Testis (tissue), 3 donors: ENCODE data around the gene SPTSSA. TPM values are rescaled to one million over a fixed set of nuclear protein-coding genes. Genes with fewer than 3 reads are reported as not detected.
A peak's percentile ranks its signal among the peaks of the same experiment; 100 is the strongest.
"Not testable (repeated sequence)": the region's sequence is repeated elsewhere in the genome, so short reads cannot be mapped to it uniquely, and the experiment has no call there.

Experiments used
- DNase-seq: peaks from one replicate; pipeline ENCODE4 v3.0.0-alpha.2; 2019
- H3K27ac ChIP-seq, 2 donors: fragments of 200-600 bp; sonication (generic); one replicate each; pipeline ENCODE4 v1.5.1; 2019
- H3K27me3 ChIP-seq: fragments of 200-600 bp; sonication (generic); one replicate; pipeline ENCODE4 v1.5.1; 2019
- H3K36me3 ChIP-seq: fragments of 200-600 bp; sonication (generic); one replicate; pipeline ENCODE4 v1.5.1; 2017; ENCODE audit warnings: low read depth; ENCODE audit errors: missing control alignments
- H3K4me1 ChIP-seq: fragments of 200-600 bp; sonication (generic); one replicate; pipeline ENCODE4 v1.5.1; 2019
- H3K4me3 ChIP-seq, 2 donors: fragments of 200-600 bp; sonication (generic); one replicate each; pipeline ENCODE4 v1.5.1; 2017 to 2019
- H3K9me3 ChIP-seq: fragments of 200-600 bp; sonication (generic); one replicate; pipeline ENCODE4 v1.5.1; 2017
- CTCF ChIP-seq, 3 experiments: fragments of 450-650 bp in 2 of 3; fragments of 200-600 bp in 1 of 3; sonication (generic) in 1 of 3; IDR thresholded peaks; one replicate each; pipeline ENCODE4 v1.5.1; 2016 to 2019; ENCODE audit warnings: antibody characterized with exemption in 3 of 3, mild to moderate bottlenecking in 2 of 3, moderate library complexity in 1 of 3
- POLR2A ChIP-seq: fragments of 450-650 bp; IDR thresholded peaks from one replicate; pipeline ENCODE4 v1.6.1; 2017; ENCODE audit warnings: antibody characterized with exemption, mild to moderate bottlenecking, moderate library complexity
- WGBS, 2 donors: methylation state at CpG; one replicate each; pipeline ENCODE4 v1.1.5; 2018; 5-methylcytosine and 5-hydroxymethylcytosine counted together
- intact Hi-C: fragments of 100-400 bp; cut with DNase I; formaldehyde crosslinking; loops from one replicate; pipeline ENCODE4 v1.15.1; 2023; ENCODE audit warnings: low total_unique reads
- polyA plus RNA-seq: library from polyadenylated mRNA; stranded (reverse); fragments of 350-450 nt; fragmentation: Illumina TruSeq; extraction: RNeasy Lipid Tissue Mini Kit (QIAGEN cat#74804); gene quantifications from one replicate; pipeline ENCODE4 v1.2.3, GENCODE V29; 2014; ENCODE audit warnings: low read depth, low replicate concordance; ENCODE audit not compliant: insufficient read depth
- total RNA-seq, 2 donors: library from RNA; depleted of rRNA; stranded (reverse); fragments of >200 nt; gene quantifications; one replicate each; pipeline ENCODE4 v1.2.3, GENCODE V29; 2016

The SPTSSA gene
- total and polyA plus RNA-seq, 3 donors from 2014 or later: 9.2 to 14.4 (median 10.4) TPM

DNA sequence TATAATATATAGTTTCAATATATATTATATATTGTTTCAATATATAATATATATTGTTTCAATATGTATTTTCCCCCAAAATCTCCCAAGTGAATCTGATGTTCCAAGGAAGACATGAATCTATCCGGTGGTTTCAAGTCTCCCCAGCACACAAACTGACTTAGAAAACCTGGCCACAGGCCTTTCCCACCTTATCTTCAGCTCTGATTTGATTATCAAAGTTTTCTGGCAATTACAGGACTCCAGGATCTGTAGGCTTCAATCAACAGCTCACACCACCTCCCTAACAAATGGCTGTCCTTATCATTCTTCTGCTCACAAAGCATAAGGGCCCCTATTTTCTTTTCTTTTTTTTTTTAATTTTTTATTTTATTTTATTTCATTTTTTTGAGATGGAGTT is 22.7 kb upstream of the SPTSSA start:
- H3K4me3 ChIP-seq: no peak overlapping the region
- no peak for DNase-seq
- intact Hi-C loops: no loop called here
- TF ChIP-seq POLR2A (no peak), CTCF (IDR thresholded peaks at IDR 0.05) (no peak)
- WGBS, 2 donors: 66 to 78% methylated on average over 1 of the region's 1 CpG
- no peaks in the 10 kb centered on the region for H3K4me1 ChIP-seq
- H3K27ac ChIP-seq: no peak overlapping the region
- H3K9me3 ChIP-seq: no peaks in the 10 kb centered on the region
- no peaks in the 10 kb centered on the region for H3K27me3 ChIP-seq
- H3K36me3 ChIP-seq: no peaks in the 10 kb centered on the region

DNA sequence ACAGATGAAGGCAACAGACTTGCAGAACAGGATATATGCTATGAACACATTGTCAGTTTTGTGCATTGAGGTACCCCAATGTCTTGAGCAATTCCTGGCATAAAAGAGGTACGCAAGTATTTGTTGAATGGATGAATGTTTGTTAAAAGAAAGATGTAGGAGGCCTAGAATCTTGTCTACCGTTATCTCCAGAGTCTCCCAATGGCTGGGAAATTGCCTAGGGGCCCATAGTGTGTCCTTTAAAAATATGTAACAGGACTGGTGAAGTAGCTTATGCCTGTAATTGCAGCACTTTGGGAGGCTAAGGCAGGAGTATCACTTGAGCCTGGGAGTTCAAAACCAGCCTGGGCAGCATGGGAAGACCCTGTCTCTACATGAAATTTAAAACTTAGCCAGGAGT is 20.4 kb upstream of the SPTSSA start:
- Histone ChIP-seq H3K4me1 (no peaks in the 10 kb centered on the region), H3K27ac (no peak overlapping the region), H3K27me3 (no peaks in the 10 kb centered on the region), H3K9me3 (no peaks in the 10 kb centered on the region), H3K4me3 (no peak overlapping the region), H3K36me3 (no peaks in the 10 kb centered on the region)
- intact Hi-C loops: no loop called here
- no peak for DNase-seq
- WGBS, 2 donors: 89 to 96% methylated on average over 2 of the region's 2 CpGs
- TF ChIP-seq CTCF (IDR thresholded peaks at IDR 0.05): no peak
- TF ChIP-seq POLR2A: no peak

DNA sequence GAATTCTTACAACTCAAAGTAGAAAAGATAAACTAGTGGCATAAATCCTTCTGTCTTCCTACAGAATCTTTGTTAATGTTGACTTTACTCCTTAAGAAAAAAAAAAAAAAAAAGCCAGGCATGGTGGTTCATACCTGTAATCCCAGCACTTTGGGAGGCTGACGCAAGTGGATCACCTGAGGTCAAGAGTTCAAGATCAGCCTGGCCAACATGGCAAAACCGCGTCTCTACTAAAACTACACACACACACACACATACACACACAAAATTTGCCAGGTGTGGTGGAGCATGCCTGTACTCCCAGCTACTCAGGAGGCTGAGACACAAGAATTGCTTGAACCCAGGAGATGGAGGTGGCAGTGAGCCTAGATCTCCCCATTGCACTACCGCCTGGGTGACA is 17.7 kb upstream of the SPTSSA start:
- Histone ChIP-seq H3K27ac (no peak overlapping the region), H3K4me1 (no peaks in the 10 kb centered on the region), H3K4me3 (no peak overlapping the region), H3K36me3 (no peaks in the 10 kb centered on the region), H3K27me3 (no peaks in the 10 kb centered on the region), H3K9me3 (no peaks in the 10 kb centered on the region)
- WGBS, 2 donors: 88 to 91% methylated on average over 4 of the region's 4 CpGs
- intact Hi-C loops: no loop called here
- TF ChIP-seq CTCF (IDR thresholded peaks at IDR 0.05) (no peak), POLR2A (no peak)
- no peak for DNase-seq

DNA sequence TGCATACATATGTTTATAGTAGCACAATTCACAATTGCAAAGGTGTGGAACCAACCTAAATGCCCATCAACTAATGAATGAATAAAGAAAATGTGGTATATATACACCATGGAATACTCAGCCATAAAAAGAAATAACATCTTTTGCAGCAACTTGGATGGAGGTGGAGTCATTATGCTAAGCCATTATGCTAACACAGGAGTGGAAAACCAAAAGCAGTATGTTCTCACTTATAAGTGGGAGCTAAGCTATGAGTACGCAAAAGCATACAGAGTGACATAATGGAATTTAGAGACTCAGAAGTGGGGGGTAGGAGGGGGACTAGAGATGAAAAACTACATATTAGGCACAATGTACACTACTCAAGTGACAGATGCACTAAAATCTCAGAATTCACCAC is 16.2 kb upstream of the SPTSSA start:
- DNase-seq: no peak
- H3K9me3 ChIP-seq: no peaks in the 10 kb centered on the region
- TF ChIP-seq CTCF (IDR thresholded peaks at IDR 0.05) (no peak), POLR2A (no peak)
- H3K4me3 ChIP-seq: no peak overlapping the region
- intact Hi-C loops: no loop called here
- WGBS, 2 donors: 87 to 93% methylated on average over 1 of the region's 1 CpG
- H3K36me3 ChIP-seq: no peaks in the 10 kb centered on the region
- H3K27ac ChIP-seq: no peak overlapping the region
- no peaks in the 10 kb centered on the region for H3K27me3 ChIP-seq
- no peaks in the 10 kb centered on the region for H3K4me1 ChIP-seq

DNA sequence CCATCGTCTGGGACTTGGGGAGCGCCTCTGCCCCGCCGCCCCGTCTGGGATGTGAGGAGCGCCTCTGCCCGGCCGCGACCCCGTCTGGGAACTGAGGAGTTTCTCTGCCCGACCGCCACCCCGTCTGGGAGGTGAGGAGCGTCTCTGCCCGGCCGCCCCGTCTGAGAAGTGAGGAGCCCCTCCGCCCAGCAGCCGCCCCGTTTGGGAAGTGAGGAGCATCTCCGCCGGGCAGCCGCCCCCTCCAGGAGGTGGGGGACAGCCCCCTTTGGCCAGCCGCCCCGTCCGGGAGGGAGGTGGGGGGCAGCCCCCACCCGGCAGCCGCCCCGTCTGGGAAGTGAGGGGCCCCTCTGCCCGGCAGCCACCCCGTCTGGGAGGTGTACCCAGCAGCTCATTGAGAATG is 14.0 kb upstream of the SPTSSA start:
- H3K27me3 ChIP-seq, H3K4me1 ChIP-seq, intact Hi-C loops, DNase-seq, H3K27ac ChIP-seq, H3K9me3 ChIP-seq, H3K36me3 ChIP-seq: not testable (repeated sequence)
- peak overlapping the region in 1 of 2 donors; percentile 10 for H3K4me3 ChIP-seq
- 56 to 60% methylated on average over 23 to 28 of the region's 31 CpGs for WGBS, 2 donors
